SJSA1 (cell line): ENCODE results near the gene CLASP2. TPM values are rescaled to one million over a fixed set of nuclear protein-coding genes. Genes with fewer than 3 reads are reported as not detected.
"Not testable (repeated sequence)": the region's sequence is repeated elsewhere in the genome, so short reads cannot be mapped to it uniquely, and the experiment has no call there.

ENCODE experiments used
- DNase-seq, 2 experiments: peaks; one replicate each; pipeline ENCODE4 v3.0.0-alpha.2; 2015 to 2020; ENCODE audit warnings: low spot score in 2 of 2, low read depth in 1 of 2
- H3K27ac ChIP-seq: fragments of 250-450 bp; sonication (Bioruptor Pico); 2 replicates; pipeline ENCODE4 v1.5.1; 2020; ENCODE audit warnings: mild to moderate bottlenecking, moderate library complexity
- H3K27me3 ChIP-seq: fragments of 250-450 bp; sonication (Bioruptor Pico); replicated peaks from 2 replicates; pipeline ENCODE4 v1.5.1; 2020; ENCODE audit warnings: mild to moderate bottlenecking, moderate library complexity
- H3K36me3 ChIP-seq: fragments of 250-450 bp; sonication (Bioruptor Pico); 2 replicates; pipeline ENCODE4 v1.5.1; 2020; ENCODE audit warnings: mild to moderate bottlenecking
- H3K4me1 ChIP-seq: fragments of 250-450 bp; sonication (Bioruptor Pico); replicated peaks from 2 replicates; pipeline ENCODE4 v1.6.1; 2021; ENCODE audit warnings: mild to moderate bottlenecking
- H3K4me3 ChIP-seq: fragments of 250-450 bp; sonication (Bioruptor Pico); 2 replicates; pipeline ENCODE4 v1.5.1; 2020; ENCODE audit warnings: mild to moderate bottlenecking
- H3K9me3 ChIP-seq: fragments of 250-450 bp; sonication (Bioruptor Pico); replicated peaks from 2 replicates; pipeline ENCODE4 v1.5.1; 2020; ENCODE audit warnings: mild to moderate bottlenecking
- total RNA-seq: library from RNA; depleted of rRNA; stranded (reverse); fragments of >200 nt; shearing (Covaris generic); gene quantifications from 2 replicates; pipeline ENCODE4 v1.2.3, GENCODE V29; 2014

CLASP2 gene
- total RNA-seq, 1 experiment from 2014 or later: 51.2 TPM

- Histone ChIP-seq H3K9me3 (no peaks in the 10 kb centered on the region), H3K27me3 (no peaks in the 10 kb centered on the region), H3K4me1 (peaks cover 25% of the 10 kb centered on the region), H3K4me3 (no peak overlapping the region), H3K27ac (peak overlapping the region; percentile 71), H3K36me3 (peaks cover 4% of the 10 kb centered on the region; the same call in 1 of the 2 replicates)
- DNase-seq: peak in 1 of 2 experiments; percentile 21
Measured at GRCh38 chr3:33722191-33722590, 4.1 kb upstream of the CLASP2 start.

DNA sequence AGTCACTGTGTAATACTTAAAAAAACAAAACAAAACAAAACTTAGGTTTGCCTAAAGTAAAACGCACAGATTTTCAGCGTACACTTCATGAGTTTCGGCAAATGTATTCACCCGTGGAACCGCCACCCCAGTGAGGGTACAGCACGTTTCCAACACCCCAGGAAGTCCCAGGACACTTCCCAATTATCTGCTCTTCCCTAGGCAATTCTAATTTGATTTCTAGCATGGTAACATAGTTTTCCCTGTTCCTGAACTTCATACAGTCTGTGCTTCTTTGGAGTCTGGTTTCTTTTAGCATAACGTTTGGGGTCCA is 497 bp upstream of the CLASP2 start:
- no peaks in the 10 kb centered on the region for H3K9me3 ChIP-seq
- H3K36me3 ChIP-seq: peaks cover 4% of the 10 kb centered on the region; the same call in 1 of the 2 replicates
- H3K4me3 ChIP-seq: peak overlapping the region; percentile 84
- H3K4me1 ChIP-seq: peaks cover 25% of the 10 kb centered on the region
- no peaks in the 10 kb centered on the region for H3K27me3 ChIP-seq
- peak overlapping the region; percentile 76 for H3K27ac ChIP-seq
- DNase-seq: no peak

GRCh38 chr3:33717616-33717865 is 513 bp downstream of the CLASP2 start:
- Histone ChIP-seq H3K27ac (peak overlapping the region; percentile 76), H3K9me3 (no peaks in the 10 kb centered on the region), H3K4me3 (peak overlapping the region; percentile 84), H3K4me1 (peaks cover 17% of the 10 kb centered on the region), H3K27me3 (no peaks in the 10 kb centered on the region), H3K36me3 (peaks cover 4% of the 10 kb centered on the region; the same call in 1 of the 2 replicates)
- DNase-seq: peak in 1 of 2 experiments; percentile 56

DNA sequence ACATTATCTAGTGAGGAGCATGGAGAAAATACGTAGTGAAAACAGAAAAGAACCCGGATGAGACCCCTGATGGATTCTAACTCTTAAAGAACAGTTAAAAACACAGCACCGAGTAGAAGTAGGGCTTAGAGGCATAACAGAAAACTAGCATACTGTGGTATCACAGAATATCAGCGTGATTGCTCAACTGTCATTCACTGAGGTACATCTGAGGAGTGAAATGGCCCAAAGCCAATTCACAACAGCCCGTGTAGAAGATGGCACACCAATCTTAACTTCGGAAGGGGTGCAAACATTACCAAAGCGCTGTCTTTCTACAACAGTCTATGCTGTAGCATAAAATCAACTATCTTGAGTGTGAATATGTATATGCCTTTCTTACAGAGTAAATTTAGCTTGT is 1.8 kb downstream of the CLASP2 start:
- DNase-seq: no peak
- no peak overlapping the region for H3K27ac ChIP-seq

DNA sequence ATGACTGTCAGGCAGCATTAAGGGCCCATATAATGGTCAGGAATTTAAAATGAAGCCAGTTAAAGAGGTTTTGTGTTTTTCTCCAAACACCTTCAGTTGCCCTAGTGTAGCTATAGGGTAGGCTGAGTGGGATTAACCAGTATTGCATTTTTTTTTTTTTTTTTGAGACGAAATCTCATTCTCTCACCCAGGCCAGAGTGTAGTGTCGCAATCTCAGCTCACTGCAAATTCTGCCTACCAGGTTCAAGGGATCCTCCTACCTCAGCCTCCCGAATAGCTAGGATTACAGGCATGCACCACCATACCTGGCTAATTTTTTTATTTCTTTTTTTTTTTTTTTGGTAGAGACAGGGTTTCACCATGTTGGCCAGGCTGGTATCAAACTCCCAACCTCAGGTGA is 7.0 kb downstream of the CLASP2 start:
- DNase-seq: no peak
- no peaks in the 10 kb centered on the region for H3K36me3 ChIP-seq
- H3K4me3 ChIP-seq: no peak overlapping the region
- no peaks in the 10 kb centered on the region for H3K4me1 ChIP-seq
- no peaks in the 10 kb centered on the region for H3K27me3 ChIP-seq
- H3K9me3 ChIP-seq: no peaks in the 10 kb centered on the region
- H3K27ac ChIP-seq: no peak overlapping the region

More for the DNA sequence above, 1.8 kb downstream of the CLASP2 start:
- peaks cover 4% of the 10 kb centered on the region; the same call in 1 of the 2 replicates for H3K36me3 ChIP-seq
- H3K4me1 ChIP-seq: peaks cover 8% of the 10 kb centered on the region
- H3K4me3 ChIP-seq: no peak overlapping the region
- H3K9me3 ChIP-seq: no peaks in the 10 kb centered on the region
- H3K27me3 ChIP-seq: no peaks in the 10 kb centered on the region

- Histone ChIP-seq H3K4me3 (no peak overlapping the region), H3K9me3 (peaks cover 2% of the 10 kb centered on the region; the same call in 1 of the 2 replicates), H3K27me3 (no peaks in the 10 kb centered on the region), H3K27ac (no peak overlapping the region), H3K36me3 (no peaks in the 10 kb centered on the region), H3K4me1 (no peaks in the 10 kb centered on the region)
- no peak for DNase-seq
Measured at GRCh38 chr3:33706056-33706455, 12.0 kb downstream of the CLASP2 start.

DNA sequence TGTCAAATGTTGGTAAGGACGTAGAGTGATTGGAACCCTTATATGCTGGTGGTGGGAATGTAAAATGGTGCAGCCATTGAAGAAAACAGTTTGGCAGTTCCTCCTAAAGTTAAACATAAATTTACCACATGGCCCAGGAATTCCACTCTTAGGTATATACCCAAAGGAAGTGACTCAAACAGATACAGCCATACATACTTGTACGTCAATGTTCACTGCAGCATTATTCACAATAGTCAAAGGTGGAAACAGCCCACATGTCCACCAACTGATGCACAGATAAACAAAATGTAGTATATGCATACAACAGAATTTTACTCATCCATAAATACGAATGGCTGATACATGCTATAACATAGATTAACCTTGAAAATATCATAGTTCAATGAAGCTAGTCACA is 13.2 kb downstream of the CLASP2 start:
- Histone ChIP-seq H3K4me3 (no peak overlapping the region), H3K36me3 (no peaks in the 10 kb centered on the region; the same call in 1 of the 2 replicates), H3K27me3 (no peaks in the 10 kb centered on the region), H3K4me1 (no peaks in the 10 kb centered on the region), H3K27ac (no peak overlapping the region), H3K9me3 (peaks cover 2% of the 10 kb centered on the region; the same call in 1 of the 2 replicates)
- no peak for DNase-seq

DNA sequence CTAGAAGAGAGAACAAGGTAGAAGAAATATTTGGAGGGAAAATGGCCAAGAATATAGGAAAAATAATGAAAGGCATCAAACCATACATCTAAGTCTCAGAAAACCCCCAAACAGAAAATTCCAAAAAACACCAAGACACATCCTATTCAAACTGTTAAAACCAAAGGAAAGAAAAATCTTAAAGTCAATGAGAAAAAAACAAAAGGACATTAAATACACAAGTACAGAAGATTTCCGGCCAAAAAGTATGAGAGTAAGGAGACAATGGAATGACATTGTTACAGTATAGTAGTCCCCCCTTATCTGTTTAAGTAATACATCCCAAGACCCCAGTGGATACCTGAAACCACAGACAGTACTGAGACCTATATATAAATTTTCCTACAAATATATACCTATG is 18.8 kb downstream of the CLASP2 start:
- Histone ChIP-seq H3K36me3 (no peaks in the 10 kb centered on the region; the same call in 1 of the 2 replicates), H3K27me3 (no peaks in the 10 kb centered on the region), H3K4me1 (no peaks in the 10 kb centered on the region), H3K9me3 (0 out of 2 replicates have a peak, but pooled peaks cover 2% of the 10 kb centered on the region), H3K4me3 (no peak overlapping the region), H3K27ac (no peak overlapping the region)
- no peak for DNase-seq

DNA sequence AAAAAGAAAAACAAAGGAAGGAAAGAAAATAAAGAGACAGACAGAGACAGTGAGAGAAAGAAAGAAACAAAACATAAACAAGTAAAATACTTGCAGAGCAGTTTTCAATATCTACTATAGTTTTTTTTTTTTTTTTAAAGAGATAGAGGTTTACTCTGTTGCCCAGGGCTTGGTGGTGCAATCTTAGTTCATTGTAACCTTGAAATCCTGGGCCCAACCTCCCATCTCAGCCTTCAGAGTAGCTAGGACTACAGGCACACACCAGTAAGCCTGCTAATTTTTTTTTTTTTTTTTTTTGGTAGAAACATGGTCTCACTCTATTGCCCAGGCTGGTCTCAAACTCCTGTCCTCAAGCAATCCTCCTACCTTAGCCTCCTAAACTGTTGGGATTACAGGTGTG is 23.1 kb downstream of the CLASP2 start:
- Histone ChIP-seq H3K4me3 (no peak overlapping the region), H3K9me3 (no peaks in the 10 kb centered on the region), H3K27ac (no peak overlapping the region), H3K36me3 (no peaks in the 10 kb centered on the region; the same call in none of the 2 replicates), H3K4me1 (no peaks in the 10 kb centered on the region), H3K27me3 (no peaks in the 10 kb centered on the region)
- DNase-seq: no peak

- no peak for DNase-seq
- Histone ChIP-seq H3K36me3 (no peaks in the 10 kb centered on the region; the same call in 1 of the 2 replicates), H3K27ac (no peak overlapping the region), H3K4me1 (0 out of 2 replicates have a peak, but pooled peaks cover 4% of the 10 kb centered on the region), H3K27me3 (no peaks in the 10 kb centered on the region), H3K9me3 (no peaks in the 10 kb centered on the region), H3K4me3 (no peak overlapping the region)
Measured at GRCh38 chr3:33690341-33690740, 27.7 kb downstream of the CLASP2 start.

DNA sequence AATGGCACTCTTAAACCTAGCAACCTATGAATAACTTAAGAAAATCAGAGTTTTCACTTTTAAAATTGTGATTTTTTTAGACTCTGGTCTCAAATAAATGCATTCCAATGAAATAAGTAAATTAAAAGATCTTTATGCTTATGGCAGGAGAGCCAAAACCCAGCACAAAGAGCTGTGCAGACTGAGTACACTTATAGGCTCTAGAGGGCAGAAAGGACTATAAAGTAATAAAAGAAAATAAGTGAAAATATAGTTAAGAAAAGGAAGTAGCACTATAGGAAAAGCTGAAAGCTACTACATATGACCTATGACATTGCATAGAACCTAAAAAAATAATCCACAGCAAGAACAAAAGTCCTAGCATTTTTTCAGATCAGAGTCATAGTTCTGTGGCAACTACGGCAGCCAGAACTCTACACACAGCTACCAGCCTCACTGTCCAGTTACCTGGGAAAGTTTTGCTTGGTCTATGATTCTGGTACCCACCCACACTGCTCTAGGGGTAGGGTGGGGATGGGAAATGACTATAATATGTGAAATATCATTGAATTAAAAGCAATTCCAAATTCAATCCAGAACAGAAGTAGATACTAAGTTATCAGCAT is 30.5 kb downstream of the CLASP2 start:
- H3K4me3 ChIP-seq: no peak overlapping the region
- 0 out of 2 replicates have a peak, but pooled peaks cover 4% of the 10 kb centered on the region for H3K4me1 ChIP-seq
- H3K27ac ChIP-seq: no peak overlapping the region
- DNase-seq: peak in 1 of 2 experiments; percentile 1
- H3K27me3 ChIP-seq: no peaks in the 10 kb centered on the region
- peaks cover 4% of the 10 kb centered on the region; the same call in 1 of the 2 replicates for H3K36me3 ChIP-seq
- no peaks in the 10 kb centered on the region for H3K9me3 ChIP-seq

DNA sequence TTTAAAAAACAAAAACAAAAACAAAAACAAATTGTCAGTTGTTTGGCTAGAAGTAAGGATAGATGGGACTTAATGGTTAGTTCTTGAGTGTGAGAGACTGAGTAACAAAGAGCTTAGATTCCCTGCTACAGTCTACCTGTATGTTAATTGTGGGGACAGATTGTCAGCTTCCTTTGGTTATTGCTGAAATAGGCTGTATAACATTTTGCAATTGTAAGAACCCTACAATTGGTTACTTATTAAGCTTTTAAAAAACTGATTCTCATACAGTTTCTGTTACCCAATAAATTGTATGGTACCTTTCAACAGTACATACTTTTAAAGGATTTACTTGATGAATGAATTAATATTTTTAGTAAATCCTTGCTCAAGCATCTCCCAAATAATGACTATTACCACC is 35.3 kb downstream of the CLASP2 start:
- no peak for DNase-seq
- H3K4me3 ChIP-seq: no peak overlapping the region
- H3K4me1 ChIP-seq: 0 out of 2 replicates have a peak, but pooled peaks cover 4% of the 10 kb centered on the region
- no peaks in the 10 kb centered on the region for H3K9me3 ChIP-seq
- H3K36me3 ChIP-seq: peaks cover 9% of the 10 kb centered on the region
- no peak overlapping the region for H3K27ac ChIP-seq
- H3K27me3 ChIP-seq: no peaks in the 10 kb centered on the region

DNA sequence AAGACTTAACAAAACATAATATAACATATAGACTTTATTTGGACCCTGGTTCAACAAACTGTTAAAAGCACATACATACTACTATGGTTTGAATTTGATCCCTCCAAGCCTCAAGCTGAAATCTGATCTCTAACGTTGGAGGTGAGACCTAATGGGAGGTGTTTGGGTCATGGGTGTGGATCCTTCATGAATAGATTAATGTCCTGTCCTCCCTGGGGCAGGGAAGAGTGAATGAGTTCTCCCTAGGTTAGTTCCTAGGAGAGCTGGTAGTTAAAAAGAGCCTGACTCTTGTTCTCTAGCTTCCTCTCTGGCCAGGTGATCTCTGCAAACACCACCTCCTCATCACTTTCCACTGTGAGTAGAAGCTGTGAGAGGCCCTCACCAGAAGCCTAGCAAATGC is 36.4 kb downstream of the CLASP2 start:
- H3K36me3 ChIP-seq: peaks cover 9% of the 10 kb centered on the region
- no peaks in the 10 kb centered on the region for H3K4me1 ChIP-seq
- H3K9me3 ChIP-seq: no peaks in the 10 kb centered on the region
- no peak for DNase-seq
- no peak overlapping the region for H3K4me3 ChIP-seq
- H3K27me3 ChIP-seq: no peaks in the 10 kb centered on the region
- no peak overlapping the region for H3K27ac ChIP-seq

DNA sequence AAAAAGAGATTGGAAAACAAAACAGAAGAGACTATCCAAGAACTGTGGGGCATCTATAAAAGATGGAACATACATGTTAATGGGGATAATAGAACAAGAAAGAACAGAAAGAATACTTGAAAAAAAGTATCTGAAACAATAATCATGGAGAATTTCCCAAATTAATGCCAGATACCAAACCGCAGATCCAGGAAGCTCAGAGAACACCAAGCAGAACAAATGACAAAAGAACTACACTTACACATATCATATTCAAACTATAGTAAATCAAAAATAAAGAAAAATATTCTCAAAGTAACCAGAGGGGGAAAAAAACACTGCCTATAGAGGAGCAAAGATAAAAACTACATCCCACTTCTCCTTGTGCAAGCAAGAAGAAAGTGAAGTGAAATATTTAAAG is 40.0 kb downstream of the CLASP2 start:
- H3K27ac ChIP-seq: no peak overlapping the region
- DNase-seq: no peak
- no peaks in the 10 kb centered on the region for H3K4me1 ChIP-seq
- H3K36me3 ChIP-seq: peaks cover 9% of the 10 kb centered on the region
- no peaks in the 10 kb centered on the region for H3K9me3 ChIP-seq
- H3K27me3 ChIP-seq: no peaks in the 10 kb centered on the region
- H3K4me3 ChIP-seq: no peak overlapping the region

- H3K4me1 ChIP-seq, H3K9me3 ChIP-seq, H3K27ac ChIP-seq, H3K36me3 ChIP-seq, H3K4me3 ChIP-seq, DNase-seq, H3K27me3 ChIP-seq: not testable (repeated sequence)
Measured at GRCh38 chr3:33673436-33673835, 44.6 kb downstream of the CLASP2 start.
